Activated CD4-positive, alpha-beta T cell treated with anti-CD3 and anti-CD28 coated beads, Interleukin-2, amount 50 U/mL, for 24 hours (primary cell): ENCODE data around the gene CAPZB.

Experiments
- DNase-seq, 2 donors: peaks; one replicate each; pipeline ENCODE4 v3.0.0-alpha.2; 2020; ENCODE audit warnings: low read depth in 1 of 2, low spot score in 1 of 2

CAPZB gene

DNA sequence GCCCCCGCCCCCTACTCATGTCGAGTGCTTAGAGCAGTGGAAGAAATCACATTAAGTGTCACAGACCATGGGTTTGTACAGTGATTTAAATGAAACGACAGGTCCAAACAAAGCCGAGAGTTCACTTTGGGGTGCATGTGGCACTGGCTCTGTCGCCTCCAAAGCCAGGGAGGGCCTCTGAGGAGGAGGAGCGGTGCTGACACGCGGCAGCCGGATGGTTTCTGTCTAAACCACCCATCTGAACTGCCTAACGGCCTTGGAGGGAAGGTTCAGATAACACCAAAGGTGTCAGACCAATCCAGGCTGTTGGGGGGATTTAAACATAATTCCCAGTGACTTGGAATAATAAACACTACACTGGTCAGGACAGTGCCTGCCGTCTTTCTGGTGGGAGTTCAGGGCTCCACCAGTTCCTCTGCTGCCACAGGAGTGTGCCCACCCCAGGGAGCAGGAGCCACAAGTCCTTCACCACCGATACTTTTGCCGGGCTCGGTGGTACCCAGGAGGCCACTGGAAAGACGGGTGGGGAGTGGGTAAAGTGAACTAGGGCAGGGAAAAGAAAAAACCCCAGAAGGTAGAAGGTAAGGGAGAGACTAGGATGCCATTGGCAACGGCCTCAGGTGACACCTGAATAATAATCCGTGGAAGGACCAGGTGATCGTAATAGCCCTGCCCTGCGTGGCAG is 95.0 kb downstream of the CAPZB start:
- DNase-seq, result no peak

DNA sequence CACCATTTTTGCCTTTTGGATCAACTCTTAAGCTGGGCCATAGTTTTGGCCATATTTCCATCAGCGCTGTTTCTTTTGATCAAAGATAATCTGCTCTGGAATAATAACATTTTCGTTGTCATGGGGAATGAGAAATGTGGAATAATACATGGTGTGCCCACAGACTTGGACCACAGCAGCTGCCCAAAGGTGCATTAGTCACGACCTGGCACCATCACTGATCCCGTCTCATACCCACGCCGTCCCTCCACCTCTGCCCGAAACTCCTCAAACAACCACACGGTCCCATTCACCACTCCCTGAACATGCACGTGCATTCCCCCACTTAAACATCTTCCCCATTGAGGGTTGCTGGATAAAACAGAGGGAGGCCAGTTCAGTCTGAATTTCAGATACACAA is 96.4 kb downstream of the CAPZB start:
- no peak for DNase-seq

DNA sequence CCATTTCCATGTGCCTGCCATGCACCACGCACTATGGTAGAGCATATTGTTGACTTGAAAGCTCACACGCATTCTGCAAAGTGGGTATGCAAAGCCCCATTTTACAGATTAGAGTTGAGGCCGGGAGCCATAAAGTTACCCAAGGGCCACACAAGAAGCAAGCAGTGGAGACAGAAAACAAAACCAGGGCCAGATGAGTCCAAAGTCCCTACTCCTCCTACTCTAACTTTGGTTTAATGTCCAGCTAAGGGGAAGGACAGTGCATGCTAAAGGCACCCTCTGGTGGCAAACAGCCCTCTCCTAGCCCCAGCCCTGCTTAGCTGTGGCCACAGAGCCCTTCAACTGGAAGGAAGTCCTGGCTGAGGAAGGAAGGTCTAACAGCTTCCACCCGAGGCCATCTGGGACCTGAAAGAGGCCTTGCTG is 98.3 kb downstream of the CAPZB start:
- no peak for DNase-seq

DNA sequence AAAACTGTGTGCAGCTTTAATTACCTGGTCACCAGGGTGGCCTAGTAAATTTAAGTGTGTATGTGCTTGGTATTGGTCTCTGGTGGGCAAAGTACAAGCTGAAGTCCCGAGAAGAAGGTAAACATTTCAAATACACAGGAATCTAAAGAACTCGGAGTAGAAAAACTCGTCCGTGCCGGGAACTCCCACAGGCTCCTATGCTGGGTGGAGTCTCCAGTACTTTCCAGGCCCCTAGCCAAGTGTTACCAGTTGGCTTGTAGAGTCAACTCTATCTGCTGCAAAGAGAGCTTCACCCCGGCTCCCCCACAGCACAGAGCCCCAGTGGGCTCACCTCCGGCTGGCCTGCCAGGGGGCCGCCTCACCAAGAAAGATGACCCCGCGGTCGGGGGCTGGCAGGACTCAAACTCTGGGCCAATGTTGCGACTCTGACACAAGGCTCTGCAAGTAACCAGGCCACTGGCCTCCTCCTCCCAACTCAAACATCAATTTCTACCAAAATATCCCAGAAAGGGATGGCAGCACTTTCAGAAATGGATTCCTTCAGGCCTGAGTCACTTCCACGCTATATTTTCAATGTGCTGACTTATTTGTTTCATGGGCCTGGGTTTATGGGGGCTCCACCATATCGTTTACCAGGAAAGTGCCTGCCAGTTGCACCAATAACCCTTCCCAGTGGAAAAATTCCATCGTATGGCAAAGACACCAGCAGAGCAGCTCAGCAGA is 99.3 kb downstream of the CAPZB start:
- no peak for DNase-seq

DNA sequence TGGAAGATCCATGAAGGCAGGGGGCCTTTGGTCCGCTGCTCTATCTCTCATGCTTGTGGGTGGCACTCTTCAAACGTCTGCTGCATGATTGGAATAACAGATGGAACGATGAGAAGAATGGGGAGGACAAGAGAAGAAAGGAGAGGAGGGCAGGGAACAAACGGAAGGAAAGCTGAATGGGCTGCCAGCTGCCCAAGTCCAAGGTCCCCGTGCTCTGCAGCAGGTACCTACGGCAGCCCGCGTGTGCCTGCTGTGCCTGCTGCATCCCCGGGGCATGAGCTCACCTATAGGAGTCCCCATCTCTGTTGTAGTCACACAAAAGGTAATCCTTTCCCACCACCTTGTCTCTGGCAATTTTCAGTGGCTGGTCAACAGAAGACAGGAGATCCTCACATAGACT is 100.1 kb downstream of the CAPZB start:
- DNase-seq, result no peak

DNA sequence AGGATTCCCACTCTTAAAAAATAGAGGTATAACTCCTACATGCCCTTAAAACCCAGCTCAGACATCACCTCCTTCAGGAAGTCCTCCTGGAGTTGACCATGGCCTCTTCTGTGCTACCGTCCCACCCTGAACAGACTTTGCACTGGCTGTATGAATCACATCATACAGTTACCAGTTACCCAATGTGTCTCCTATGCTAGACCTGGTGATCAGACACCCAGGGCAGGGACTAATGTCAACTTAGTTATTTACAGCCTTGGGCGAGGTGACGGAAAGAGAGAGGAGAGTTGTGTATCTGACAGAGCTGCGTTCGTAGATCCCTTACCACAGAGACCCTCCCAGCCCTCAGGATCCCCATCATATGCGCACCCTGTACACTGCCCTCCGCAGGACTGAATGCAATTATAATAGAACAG is 100.6 kb downstream of the CAPZB start:
- no peak for DNase-seq

DNA sequence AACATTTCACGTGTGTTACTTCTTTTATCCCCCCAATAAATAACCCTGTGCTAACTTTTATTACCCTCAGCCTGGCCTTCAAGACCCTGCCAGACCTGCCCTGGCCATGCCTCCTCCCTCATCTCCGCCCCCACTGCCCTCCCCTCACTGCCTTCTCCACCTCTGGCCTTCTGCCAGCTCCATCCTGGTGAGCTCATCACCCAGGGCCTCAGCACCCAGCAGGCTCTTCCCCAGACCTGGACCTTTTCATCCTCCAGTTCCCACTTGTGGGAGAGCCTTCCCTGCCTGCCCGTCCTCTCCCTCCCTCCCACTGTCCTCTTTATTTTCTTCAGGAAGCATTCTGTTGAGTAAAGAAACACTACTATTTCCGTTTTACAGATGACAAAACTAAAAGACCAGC is 101.2 kb downstream of the CAPZB start:
- no peak for DNase-seq

DNA sequence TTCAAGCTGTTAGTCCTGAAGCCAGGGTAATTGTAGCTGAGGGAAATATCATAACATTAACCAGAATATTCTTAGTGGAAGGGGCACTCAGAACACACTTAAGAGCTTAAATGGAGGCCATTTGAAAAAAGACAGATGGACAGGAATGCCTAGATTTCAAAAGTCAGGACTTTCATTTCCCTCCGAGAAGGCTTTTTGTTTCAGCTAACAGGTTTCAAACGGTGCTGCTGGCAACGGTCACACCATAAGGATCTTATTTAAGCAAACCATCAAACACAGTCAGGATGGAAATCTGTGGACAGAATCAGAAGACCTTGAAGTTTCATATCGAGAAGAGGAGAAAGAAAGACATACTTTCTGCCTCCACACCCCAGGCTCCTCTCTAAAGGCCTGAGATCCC is 103.1 kb downstream of the CAPZB start:
- no peak for DNase-seq

DNA sequence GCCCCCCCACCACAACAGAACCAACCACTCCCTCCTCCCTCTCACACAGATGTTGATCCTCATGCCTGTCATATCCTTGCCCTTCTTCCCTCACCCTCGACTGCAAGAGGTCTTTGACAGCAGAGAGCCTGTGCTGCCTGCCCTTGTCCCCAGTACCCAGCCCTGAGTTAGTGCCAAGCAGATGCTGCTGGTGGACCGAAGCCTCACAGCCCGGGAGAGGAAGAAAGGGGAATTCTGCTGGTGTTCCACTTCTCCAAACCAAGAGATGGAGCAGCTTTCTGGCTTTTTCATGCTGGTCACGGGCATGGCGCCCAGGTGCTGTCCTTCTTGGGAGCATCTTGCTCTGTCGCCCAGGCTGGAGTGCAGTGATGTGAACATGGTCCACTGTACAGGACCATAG is 104.1 kb downstream of the CAPZB start:
- no peak for DNase-seq

DNA sequence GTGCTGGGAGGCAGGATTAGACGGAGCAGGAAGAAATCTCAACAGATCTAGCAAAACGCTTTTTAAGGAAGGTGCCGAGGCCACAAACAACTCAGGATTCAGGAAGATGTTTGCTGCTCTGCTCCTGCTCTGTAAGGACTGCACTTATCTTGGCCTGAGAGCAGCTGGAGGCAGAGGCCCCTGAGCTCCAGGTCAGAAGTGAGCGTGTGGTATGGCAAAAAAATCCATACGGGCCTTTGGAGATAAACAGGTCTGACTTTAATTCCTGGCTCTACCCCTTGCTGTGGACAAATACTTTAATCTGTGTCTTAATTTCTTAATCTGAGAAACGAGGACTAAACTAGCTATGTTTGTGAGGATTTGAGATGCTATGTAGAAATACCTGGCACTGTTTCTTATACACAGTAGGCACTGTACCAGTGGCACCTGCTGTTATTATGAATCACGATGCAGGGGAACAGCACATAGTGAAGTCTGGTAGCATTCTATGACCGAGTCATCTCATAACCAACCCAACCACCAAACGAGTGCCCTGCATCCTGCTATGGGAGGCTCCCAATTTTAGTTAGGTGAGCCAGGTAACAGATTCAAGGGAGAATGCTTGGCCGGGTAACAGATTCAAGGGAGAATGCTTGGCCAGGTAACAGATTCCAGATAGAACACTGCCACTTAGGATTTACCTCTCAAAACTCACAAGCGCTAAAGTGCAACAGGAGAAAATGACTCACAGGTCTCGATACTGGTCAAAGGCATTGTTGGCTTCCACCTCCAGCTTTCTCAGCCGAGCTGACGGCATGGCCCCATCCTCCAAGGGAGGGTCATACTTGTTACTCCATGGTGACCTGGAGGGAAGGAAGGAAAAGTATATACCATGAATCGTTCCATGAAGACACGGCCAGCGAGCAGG is 107.3 kb downstream of the CAPZB start:
- DNase-seq, result no peak

DNA sequence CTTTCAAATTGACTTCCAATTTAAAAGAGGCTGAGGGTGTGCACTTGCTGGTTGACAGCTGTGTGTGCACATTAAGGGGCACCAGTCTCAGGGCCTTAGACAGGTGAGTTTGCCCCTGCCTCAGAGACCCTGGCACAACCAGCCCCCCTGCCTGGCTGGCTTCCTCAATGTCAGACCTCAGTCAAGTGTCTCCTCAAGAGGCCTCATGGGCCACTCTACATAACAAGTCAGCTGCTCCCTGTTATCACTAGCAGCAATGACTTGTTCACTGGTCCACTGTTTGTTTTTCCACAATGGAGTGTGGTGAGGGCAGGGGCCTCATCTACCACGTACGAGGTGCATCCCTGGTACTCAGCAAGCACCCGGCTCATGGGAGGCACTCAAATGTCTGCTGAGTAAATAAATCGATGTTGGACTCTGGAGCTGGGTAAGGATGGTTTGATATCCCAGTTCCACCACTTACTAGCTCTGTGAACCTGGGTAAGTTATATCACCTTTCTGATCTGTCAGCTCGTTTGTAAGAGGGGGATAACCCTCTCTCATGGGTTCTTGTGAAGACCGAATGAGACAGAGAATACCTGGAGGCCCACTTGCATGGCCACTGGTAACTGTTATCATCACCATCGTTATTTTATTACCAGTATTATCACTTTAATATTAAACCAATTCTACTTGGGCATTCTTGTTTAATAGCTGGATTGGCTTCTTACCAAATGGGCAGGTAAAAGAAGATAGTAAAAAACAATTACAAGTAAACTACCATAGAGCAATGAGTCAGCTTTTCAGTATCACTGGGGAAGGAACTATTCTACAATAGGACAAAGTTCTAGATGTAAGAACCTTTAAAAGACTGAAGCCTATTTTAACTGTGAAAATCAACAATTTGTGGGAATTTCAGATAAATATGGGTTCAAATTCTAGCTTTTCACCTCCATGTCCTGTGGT is 108.6 kb downstream of the CAPZB start:
- no peak for DNase-seq

DNA sequence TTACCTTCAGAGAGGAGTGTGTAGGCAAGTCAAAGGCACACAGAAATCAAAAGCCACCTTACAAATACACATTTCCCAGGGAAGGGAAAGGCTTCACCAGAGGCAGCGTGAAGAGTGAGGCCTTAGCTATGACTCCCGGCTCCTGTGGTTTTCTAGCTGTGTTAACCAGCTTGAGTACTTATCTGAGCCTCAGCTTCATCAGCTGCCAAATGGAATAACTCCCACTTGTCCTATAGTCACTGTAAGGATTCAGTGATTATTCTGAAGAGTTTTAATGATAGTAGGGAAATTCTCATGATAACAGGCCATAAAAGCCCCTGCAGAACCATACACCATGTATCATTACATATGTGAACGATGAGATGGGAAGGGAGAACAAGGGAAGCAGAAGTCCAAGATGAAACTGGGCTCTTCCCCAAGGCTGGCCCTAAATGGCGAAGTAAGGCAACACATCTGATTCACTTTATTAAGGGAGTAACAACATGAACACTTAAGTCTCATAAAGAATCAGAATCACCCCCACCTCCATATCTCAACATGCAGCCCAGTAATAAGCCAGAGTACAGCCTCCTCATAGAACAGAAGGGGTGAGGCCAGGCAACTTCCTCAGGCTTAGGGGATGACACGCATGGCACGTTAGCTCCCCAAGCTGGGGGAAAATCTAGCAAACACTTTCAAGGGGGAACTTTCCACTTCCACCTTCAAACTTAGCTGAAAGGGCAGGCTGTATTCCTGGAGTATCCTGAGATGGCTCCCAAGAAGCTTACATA is 109.5 kb downstream of the CAPZB start:
- no peak for DNase-seq

DNA sequence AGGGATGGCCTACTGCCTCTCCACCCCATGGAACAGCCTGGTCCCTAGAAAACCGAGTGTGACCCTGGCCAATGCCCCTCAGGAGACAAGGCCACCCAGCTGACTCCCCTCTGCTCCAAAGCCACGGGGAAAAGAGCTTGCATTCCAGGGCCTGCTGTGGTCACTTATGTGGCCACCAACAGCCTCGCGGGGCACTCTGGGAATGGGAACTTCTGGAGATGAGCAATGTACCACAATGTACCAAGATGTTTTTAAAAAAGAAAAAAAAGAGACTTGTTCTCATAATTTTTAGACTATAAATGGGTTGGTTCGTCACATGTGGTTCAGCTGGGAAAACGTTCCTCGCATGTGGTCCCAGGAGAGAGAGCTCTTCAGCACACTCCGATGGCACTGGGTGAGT is 110.4 kb downstream of the CAPZB start:
- no peak for DNase-seq

DNA sequence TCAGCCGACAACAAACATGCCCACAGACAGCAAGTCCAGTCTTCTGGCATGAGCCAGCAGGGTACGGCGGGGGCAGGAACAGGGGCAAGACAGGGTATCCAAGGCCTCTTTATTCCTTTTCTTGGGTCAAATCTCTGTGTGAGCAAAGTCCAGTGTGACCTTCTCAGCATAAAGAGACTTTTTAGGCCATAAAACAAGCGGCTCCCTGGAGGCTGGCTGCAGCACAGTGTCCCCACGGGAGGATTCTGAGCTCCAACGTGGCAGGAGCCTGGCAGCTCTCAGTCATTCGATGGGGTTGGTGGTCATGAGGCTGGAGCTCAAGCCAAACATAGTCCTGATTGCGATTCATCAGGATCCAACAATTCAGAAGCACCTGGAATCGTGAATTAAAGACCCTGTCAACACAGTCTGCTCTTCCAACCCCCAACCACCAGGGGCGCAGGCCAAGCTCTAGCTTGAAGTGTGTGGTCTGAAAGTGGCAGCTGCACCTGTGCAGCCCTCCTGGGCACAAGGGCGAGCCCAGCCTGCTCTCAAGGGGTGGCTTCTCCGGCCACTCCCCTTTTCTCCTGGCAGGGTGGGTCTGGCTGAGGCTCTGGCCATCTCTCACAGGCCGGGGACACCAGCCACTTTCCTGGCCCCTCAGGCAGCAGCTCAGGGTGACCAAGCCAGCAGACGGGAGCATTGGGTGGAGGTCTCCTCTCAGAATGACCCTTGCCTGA is 111.1 kb downstream of the CAPZB start:
- DNase-seq, result no peak

DNA sequence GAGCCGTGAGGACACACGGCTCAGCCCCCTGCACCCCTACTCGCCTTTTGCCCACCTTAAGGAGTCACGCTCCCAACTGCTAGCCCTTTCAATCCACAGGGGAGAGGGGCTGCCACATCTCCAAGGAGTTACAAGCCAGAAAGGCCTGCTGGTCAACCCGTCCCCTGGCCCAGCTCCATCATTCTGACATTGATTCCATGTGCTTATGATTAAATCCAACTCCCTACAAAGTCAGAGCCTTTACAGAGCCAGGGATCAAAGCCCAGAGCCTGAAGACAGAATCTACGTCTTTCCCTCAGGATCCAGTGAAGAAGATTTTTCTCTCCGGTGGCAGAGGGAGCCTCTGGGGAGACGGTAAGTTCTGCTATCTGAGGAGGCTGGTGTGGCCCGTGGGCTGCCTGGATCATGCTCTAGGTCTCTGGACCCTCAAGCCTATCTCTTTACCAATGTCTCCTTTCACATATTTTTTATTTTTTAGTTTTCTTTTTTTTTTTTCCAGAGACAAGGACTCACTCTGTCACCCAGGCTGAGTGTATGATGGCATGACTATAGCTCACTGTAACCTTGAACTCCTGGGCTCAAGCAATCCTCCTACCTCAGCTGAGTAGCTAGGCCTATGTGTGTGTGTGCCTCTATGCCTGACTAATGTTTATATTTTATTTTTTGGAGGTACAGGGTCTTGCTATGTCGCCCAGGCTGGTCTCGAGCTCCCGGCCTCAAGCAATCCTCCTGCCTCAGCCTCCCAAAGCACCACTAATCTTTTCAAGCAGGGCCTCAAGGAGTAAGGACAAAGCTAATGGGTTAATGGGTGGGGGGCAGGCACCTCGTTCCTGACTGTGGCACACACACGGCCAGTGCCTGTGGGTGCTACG is 111.9 kb downstream of the CAPZB start:
- no peak for DNase-seq

DNA sequence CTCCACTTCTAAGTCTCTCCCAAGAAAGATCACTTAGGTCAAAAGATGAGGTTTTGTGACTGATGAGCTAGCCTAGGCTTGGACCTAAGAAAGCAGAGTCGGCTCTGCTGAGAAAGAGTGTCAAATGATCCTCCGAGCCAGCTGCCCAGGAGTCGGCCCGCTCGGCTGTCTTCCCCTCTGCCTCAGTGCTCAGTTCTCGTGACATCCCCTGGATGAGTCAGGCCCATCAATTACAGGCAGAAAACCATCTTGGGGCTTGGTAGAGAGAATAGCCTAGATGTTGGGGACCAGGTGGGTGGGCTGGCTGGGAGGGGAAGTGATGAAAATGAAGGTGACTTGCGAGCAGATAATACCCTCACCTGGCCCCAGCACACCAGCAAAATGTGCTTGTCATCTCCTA is 112.7 kb downstream of the CAPZB start:
- no peak for DNase-seq

DNA sequence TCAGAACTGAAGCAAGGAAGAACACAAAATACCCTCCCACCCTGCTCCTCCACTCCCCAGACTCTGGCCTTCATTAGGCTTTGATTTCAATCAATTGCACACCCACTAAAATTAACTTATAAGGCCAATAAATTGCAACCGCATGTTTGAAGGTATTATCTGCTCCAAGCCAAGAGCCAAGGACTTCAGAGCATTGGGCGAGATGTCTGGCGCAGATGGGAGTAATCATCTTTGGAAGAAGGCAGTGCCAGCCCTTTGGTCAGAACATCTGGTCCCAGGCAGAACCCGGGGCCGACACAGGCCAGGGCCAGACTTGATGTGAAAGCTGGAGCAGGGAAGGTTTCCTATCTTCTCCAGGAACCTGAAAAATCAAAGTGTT is 113.2 kb downstream of the CAPZB start:
- no peak for DNase-seq
